ENCODE measurements around the gene IL37. TPM values are rescaled to one million over a fixed set of nuclear protein-coding genes. Genes with fewer than 3 reads are reported as not detected.

Gene IL37
- total RNA-seq, 1 experiment from 2014 or later: not detected

DNA sequence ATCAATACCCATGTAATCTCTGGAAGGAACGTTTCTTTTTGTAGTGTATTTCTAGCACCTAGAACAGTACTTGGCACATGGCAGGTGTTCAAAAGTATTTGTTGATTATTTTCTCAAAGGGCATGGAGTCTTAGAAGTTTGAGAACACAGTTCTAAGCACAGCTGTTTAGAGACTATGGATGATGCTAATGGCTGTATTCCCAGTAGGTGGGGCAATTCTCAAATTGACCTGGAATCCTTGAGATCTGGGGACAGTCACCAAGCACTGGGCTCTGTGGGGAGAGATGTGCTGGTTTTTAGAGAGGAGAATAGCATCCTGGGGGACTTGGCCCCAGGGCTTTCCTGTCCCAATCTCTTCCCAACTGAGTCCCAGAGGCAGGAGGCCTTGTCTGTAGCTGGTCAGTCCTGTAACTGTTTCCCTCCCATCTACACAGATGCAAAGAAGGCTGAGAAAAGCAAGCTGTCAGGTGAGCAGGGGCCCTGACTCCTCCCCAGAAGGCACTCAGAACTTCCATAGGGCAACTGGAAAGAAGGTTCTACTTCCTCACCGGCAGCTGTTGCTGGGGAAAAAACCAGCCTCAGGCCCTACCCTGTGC, 49.4 kb downstream of the IL37 start:
- no TSS peak for BruUV-seq (replicated peaks)
- no peak overlapping the region for H3K4me3 Mint-ChIP-seq (ENCODE audit: unreplicated experiment)
- DNase-seq (ENCODE audit: unreplicated experiment): no peak
- ChIA-PET CTCF (interaction anchor here (0.6 to 6.3 kb wide), 16 partner anchors 12 to 889 kb away, joined by 3 to 62 read pairs (median 4); no protein-coding TSS in a partner anchor), POLR2A (no interaction called here)
- TF ChIP-seq, protein P1, sequence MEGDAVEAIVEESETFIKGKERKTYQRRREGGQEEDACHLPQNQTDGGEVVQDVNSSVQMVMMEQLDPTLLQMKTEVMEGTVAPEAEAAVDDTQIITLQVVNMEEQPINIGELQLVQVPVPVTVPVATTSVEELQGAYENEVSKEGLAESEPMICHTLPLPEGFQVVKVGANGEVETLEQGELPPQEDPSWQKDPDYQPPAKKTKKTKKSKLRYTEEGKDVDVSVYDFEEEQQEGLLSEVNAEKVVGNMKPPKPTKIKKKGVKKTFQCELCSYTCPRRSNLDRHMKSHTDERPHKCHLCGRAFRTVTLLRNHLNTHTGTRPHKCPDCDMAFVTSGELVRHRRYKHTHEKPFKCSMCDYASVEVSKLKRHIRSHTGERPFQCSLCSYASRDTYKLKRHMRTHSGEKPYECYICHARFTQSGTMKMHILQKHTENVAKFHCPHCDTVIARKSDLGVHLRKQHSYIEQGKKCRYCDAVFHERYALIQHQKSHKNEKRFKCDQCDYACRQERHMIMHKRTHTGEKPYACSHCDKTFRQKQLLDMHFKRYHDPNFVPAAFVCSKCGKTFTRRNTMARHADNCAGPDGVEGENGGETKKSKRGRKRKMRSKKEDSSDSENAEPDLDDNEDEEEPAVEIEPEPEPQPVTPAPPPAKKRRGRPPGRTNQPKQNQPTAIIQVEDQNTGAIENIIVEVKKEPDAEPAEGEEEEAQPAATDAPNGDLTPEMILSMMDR (IDR thresholded peaks at IDR 0.05; ENCODE audit: unreplicated experiment): no peak
- H3K9me3 Mint-ChIP-seq (ENCODE audit: unreplicated experiment): no peaks in the 10 kb centered on the region
- no peaks in the 10 kb centered on the region for H3K27me3 Mint-ChIP-seq (ENCODE audit: insufficient read depth, unreplicated experiment)
- no peak overlapping the region for H3K27ac Mint-ChIP-seq (ENCODE audit: low read depth, unreplicated experiment)
- intact Hi-C loops (cut with micrococcal nuclease): no loop called here
- H3K36me3 Mint-ChIP-seq (ENCODE audit: insufficient read depth, unreplicated experiment): no peaks in the 10 kb centered on the region
- no peaks in the 10 kb centered on the region for H3K4me1 Mint-ChIP-seq (ENCODE audit: insufficient read depth, unreplicated experiment)

DNA sequence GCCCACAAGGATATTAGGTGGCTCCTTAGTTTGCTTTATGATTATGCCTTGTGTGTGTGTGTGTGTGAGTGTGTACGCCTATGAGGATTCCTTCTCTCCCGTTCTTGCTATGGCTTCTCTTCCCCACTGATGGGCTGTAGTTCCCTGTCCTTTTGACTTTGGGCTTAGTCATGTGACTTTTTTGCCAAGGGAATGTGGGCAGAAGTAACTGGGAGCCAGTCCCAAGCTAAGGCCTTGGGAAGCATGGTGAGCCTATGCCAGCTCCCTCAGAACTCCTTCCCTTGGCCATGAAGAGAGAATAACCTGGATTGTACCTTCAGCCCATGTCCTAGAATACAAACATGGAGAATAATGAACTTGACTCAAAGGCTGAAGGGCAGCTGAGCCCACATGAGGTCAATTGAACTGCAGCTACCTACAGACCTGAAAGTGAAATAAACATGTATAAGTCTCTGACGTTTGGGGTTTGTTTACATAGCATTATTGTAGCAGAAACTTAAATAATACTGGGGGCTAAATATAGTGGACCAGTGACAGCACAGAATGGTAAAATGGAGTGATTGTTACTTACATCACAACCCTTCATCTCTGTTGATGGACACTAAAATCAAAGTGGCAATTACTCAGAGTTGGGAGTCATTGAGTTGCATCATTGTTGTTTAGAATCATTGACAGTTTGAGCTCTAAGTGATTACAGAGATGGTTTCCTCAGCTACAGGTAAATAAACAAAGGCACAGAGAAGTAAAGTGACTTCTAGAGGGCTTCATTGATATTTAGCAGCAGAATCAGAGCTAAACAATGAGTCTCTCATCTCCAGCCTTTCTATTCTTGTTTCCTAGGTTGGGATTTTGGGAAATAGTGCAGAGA, 51.6 kb downstream of the IL37 start:
- BruUV-seq (replicated peaks): no TSS peak
- no peak overlapping the region for H3K27ac Mint-ChIP-seq (ENCODE audit: low read depth, unreplicated experiment)
- no peak for DNase-seq (ENCODE audit: unreplicated experiment)

GRCh38 chr2:112967023-112967422, 56.1 kb downstream of the IL37 start:
- no TSS peak for BruUV-seq (replicated peaks)
- H3K4me1 Mint-ChIP-seq (ENCODE audit: insufficient read depth, unreplicated experiment): peaks cover 2% of the 10 kb centered on the region

More for the DNA sequence above, 51.6 kb downstream of the IL37 start:
- H3K27me3 Mint-ChIP-seq (ENCODE audit: insufficient read depth, unreplicated experiment): no peaks in the 10 kb centered on the region
- POLR2A ChIA-PET: no interaction called here
- no peak overlapping the region for H3K4me3 Mint-ChIP-seq (ENCODE audit: unreplicated experiment)
- H3K36me3 Mint-ChIP-seq (ENCODE audit: insufficient read depth, unreplicated experiment): no peaks in the 10 kb centered on the region
- TF ChIP-seq, protein P1 (IDR thresholded peaks at IDR 0.05; ENCODE audit: unreplicated experiment): no peak
- no peaks in the 10 kb centered on the region for H3K9me3 Mint-ChIP-seq (ENCODE audit: unreplicated experiment)
- intact Hi-C loops (cut with micrococcal nuclease): no loop called here
- CTCF ChIA-PET: interaction anchor here (1.0 to 6.3 kb wide), 4 partner anchors 10 to 214 kb away, joined by 3 to 62 read pairs (median 20); no protein-coding TSS in a partner anchor
- no peaks in the 10 kb centered on the region for H3K4me1 Mint-ChIP-seq (ENCODE audit: insufficient read depth, unreplicated experiment)

More at GRCh38 chr2:112967023-112967422, 56.1 kb downstream of the IL37 start:
- ChIA-PET CTCF (interaction anchor here (0.7 to 1.4 kb wide), 3 partner anchors 8 to 18 kb away, joined by 3 to 5 read pairs (median 4); no protein-coding TSS in a partner anchor), POLR2A (interaction anchor here (0.7 kb wide), 1 partner anchor 268 kb away, joined by 4 read pairs; no protein-coding TSS in a partner anchor)
- Mint-ChIP-seq H3K9me3 (ENCODE audit: unreplicated experiment) (no peaks in the 10 kb centered on the region), H3K27me3 (ENCODE audit: insufficient read depth, unreplicated experiment) (no peaks in the 10 kb centered on the region), H3K27ac (ENCODE audit: low read depth, unreplicated experiment) (no peak overlapping the region), H3K36me3 (ENCODE audit: insufficient read depth, unreplicated experiment) (no peaks in the 10 kb centered on the region), H3K4me3 (ENCODE audit: unreplicated experiment) (no peak overlapping the region)
- TF ChIP-seq, protein P1 (IDR thresholded peaks at IDR 0.05; ENCODE audit: unreplicated experiment): no peak
- intact Hi-C loops (cut with micrococcal nuclease): no loop called here
- DNase-seq (ENCODE audit: unreplicated experiment): no peak

Other genes starting within 250 kb of the IL37 start
- gene NT5DC4, start 190.1 kb upstream of the IL37 start, total RNA-seq (2022): not detected in 2 replicates
- 14.7 and 21.6 TPM in 2 replicates for gene CKAP2L, start 146.6 kb upstream of the IL37 start, total RNA-seq (2022)
- 99.1 and 170 TPM in 2 replicates for gene IL1A, start 126.7 kb upstream of the IL37 start, total RNA-seq (2022)
- gene IL1B, start 74.4 kb upstream of the IL37 start, total RNA-seq (2022): 5.4 and 5.5 TPM in 2 replicates
- gene IL36G, start 66.8 kb downstream of the IL37 start, total RNA-seq (2022): not detected in 2 replicates
- not detected in 2 replicates for gene IL36A, start 94.3 kb downstream of the IL37 start, total RNA-seq (2022)
- not detected in 2 replicates for gene IL36B, start 141.7 kb downstream of the IL37 start, total RNA-seq (2022)
- not detected in 2 replicates for gene IL36RN, start 148.0 kb downstream of the IL37 start, total RNA-seq (2022)
- gene IL1F10, start 156.8 kb downstream of the IL37 start, total RNA-seq (2022): not detected in 2 replicates
- gene IL1RN, start 216.4 kb downstream of the IL37 start, total RNA-seq (2022): 0.39 TPM in 1 of 2 replicates, not detected in the other

Measured in MCF 10A (cell line).